HG03025 (cell line): ENCODE results near the gene MC1R.
"Not testable (repeated sequence)": the region's sequence is repeated elsewhere in the genome, so short reads cannot be mapped to it uniquely, and the experiment has no call there.

ENCODE experiments used
- ATAC-seq: cut with Tn5 transposase; IDR thresholded peaks from one replicate; pipeline ENCODE4 v1.9.1; 2021; ENCODE audit warnings: mild to moderate bottlenecking, moderate library complexity; ENCODE audit not compliant: unreplicated experiment, low FRiP score

MC1R gene

DNA sequence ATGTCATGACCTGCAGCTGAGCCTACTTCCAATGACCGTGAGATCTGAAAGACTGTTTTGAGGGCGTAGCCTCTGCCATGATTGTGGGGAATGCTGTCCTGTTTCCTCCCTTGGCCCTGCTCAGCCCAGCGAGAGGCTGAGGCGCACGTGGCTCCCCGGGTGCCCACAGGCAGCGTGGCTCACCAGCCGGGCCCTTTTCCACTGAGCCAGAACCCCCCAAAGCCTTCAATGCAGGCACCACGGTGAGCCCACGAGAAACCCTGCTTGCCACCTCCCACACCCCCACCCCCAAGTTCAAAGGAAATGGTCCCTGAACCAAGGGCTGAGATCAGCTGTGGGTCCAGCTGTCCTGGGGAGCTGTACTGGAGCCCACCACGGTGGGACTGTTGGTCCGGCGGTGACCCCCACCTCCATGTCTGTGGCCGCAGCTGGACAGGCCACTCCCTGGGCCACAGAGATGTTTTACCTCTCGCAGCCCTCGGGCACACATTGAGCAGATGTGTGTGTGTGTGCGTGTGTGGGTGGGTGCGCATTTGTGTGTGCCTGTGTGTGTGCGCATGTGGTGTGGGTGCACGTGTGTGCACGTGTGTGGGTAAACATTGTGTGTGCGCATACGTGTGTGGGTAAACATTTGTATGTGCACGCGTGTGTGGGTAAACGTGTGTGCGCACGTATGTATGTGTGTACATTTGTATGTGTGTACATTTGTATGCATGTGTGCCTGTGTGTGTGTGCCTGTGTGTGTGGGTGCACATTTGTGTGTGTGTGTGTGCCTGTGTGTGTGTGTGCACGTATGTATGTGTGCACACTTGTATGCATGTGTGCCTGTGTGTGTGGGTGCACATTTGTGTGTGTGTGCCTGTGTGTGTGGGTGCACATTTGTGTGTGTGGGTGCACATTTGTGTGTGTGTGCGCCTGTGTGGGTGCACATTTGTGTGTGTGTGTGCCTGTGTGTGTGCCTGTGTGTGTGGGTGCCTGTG, 5.0 kb upstream of the MC1R start:
- no peak for ATAC-seq

DNA sequence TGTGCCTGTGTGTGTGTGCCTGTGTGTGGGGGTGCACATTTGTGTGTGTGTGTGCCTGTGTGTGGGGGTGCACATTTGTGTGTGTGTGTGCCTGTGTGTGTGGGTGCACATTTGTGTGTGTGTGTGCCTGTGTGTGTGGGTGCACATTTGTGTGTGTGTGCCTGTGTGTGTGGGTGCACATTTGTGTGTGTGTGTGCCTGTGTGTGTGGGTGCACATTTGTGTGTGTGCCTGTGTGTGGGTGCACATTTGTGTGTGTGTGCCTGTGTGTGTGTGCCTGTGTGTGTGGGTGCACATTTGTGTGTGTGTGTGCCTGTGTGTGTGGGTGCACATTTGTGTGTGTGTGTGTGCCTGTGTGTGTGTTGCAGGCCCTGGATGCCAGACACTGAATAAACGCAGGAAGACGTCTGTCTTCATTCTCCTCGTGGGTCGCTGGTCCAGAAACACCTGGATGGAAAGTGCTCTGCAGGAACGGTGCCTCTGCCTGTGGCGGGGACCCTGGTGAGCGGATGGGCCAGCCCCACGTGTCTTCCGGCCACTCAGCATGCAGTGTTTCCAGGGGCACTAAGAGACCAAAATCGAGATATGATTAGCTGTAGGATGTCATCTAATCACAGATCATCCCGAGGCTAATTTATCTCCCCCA, 3.9 kb upstream of the MC1R start:
- not testable (repeated sequence) for ATAC-seq

DNA sequence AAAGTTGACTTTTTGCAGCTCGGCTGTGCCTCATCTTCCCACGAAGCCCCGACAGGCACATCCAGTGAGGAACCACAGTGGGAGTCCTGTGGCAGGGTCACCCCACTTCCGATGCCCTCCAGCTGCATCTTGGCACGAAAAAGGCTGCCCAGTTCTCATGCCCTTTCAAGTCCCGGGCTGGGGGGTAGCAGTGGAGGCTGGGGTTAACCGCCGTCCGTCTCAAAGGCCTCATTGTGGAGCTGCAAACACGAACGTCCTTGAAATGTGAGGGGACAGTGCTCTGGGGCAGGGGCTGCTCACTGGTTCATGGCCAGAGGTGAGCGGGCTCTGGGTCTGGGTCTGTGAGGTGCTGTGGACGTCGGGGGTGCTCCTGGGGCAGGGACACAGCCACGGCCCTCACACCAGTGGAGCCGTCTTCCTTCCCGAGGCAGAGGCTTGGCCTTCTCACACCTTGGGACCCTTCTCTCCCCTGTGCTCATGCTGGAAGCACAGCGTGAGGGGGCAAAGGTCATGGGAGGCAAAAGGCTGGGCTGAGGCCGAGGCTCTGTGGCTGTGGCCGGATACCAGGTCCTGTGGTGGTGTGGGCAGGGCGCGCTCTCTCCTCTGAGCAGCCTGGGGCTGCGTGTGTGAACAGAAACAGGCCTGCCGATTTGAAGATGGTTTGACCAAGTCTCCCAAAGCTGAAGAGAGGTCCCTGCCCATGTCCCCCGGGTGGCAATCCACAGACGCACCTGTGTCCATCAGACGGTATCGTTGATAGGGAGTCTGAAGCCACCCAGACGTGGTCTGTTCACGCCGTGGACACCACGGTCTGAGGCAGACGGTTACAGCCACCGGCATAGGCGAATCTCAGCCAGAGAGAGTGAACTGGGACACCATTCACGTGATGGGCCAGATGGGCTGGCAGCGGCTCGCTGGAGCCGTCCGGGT, 3.1 kb upstream of the MC1R start:
- no peak for ATAC-seq

DNA sequence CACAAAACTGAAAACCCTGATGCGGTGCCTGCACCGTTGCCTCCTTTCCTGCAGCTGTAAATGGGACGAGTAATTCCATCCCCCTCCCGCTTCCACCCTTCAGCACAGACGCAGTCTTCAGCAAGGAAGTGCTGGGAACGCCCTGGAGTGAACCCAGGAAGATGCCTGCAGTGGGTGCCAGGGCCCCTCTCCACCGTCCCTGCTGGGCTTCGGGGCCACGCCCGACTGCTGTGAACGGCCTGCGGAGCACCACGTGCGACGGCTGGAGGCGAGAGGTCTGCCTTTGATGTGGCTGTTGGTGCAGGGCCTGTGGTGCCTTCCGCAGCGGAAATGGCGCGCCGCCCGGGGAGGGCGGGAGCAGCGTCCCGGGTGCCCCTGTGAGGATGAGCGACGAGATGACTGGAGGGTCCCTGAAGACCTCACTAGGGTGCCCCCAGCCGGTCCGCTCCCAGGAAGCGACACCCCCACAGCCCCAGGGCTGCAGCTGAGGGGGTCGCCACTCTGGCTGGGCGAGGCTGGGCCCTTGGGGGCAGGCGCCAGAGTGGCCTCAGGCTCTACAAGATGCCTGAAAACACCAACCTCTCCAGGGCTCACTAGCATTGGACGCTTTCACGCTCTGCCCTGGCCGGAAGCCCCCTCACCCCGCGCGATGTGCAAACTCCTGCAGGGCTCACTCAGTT, 749 bp upstream of the MC1R start:
- ATAC-seq = peak; percentile 70

DNA sequence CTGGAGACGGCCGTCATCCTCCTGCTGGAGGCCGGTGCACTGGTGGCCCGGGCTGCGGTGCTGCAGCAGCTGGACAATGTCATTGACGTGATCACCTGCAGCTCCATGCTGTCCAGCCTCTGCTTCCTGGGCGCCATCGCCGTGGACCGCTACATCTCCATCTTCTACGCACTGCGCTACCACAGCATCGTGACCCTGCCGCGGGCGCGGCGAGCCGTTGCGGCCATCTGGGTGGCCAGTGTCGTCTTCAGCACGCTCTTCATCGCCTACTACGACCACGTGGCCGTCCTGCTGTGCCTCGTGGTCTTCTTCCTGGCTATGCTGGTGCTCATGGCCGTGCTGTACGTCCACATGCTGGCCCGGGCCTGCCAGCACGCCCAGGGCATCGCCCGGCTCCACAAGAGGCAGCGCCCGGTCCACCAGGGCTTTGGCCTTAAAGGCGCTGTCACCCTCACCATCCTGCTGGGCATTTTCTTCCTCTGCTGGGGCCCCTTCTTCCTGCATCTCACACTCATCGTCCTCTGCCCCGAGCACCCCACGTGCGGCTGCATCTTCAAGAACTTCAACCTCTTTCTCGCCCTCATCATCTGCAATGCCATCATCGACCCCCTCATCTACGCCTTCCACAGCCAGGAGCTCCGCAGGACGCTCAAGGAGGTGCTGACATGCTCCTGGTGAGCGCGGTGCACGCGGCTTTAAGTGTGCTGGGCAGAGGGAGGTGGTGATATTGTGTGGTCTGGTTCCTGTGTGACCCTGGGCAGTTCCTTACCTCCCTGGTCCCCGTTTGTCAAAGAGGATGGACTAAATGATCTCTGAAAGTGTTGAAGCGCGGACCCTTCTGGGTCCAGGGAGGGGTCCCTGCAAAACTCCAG, 1.1 kb downstream of the MC1R start:
- ATAC-seq = no peak

DNA sequence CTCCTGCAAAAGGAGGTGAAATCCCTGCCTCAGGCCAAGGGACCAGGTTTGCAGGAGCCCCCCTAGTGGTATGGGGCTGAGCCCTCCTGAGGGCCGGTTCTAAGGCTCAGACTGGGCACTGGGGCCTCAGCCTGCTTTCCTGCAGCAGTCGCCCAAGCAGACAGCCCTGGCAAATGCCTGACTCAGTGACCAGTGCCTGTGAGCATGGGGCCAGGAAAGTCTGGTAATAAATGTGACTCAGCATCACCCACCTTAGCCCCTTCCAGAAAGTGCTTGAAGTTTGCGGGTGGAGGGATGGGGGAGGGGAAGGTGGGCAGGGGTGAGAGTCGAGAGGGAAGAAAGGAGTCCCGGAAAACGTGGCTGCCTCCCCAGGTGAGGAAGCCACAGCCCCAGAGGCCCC, 2.1 kb downstream of the MC1R start:
- ATAC-seq = no peak

DNA sequence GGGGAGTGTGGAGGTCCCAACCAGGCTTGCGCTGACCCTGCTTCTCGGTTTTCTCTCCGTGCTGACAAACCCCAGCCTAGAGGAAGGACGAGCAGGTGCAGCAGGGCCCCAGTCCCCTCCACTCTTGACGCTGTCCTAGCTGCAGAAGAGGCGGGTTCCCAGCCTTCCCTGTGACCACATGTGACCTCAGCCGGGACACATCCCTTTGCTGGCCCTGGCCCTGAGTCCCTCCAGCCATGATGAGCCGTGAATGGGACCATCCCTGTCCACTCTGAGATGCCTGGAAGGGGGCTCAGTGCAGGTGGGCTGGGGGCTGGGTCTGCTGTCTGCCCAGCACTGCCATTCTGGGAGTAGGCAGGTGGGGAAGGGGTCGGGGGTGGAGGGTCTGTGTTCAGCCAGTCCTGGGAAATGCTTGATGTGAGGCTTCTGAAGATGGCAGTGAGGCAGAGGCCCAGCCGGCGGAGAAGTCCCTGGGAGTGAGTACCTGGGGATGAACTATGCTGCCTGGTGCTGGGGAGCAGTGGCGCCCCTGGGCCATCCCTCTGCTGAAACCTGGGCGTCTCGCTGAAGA, 2.6 kb downstream of the MC1R start:
- no peak for ATAC-seq

DNA sequence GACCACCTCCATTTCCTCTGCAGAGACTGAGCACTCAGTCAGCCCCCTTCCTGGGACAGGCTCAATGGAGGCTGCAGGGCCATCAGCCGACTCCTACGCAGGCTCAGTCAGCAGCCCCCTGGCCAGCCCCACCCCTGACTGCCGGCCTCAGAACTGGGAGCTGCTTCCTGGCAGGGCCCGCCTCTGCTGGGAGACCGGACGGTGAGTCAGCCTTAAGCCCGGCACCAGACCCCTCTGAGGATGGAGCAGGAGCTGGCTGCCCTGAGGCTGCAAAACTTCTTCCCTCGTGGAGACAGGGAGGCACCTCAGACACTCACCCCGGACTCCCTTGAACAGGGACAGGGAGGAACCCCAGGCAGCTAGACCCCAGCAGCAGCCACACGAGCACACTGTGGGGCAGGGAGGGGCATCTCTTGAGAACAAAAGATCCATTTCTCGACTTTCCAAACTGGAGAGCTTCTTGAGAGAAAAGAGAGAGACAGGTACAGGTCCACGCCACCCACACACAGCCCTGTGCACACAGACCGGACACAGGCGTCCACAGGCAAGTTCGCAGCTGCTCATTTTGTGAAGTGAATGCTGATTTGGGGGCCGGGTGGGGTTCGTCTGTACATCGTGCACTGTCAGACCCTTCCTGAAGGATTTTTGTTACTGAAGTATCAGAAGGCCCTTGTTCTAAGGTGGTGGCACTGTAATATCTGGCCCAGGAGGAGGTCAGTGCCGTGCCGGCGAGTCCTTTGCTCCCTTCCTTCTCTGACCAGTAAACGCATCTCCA, 3.2 kb downstream of the MC1R start:
- no peak for ATAC-seq

DNA sequence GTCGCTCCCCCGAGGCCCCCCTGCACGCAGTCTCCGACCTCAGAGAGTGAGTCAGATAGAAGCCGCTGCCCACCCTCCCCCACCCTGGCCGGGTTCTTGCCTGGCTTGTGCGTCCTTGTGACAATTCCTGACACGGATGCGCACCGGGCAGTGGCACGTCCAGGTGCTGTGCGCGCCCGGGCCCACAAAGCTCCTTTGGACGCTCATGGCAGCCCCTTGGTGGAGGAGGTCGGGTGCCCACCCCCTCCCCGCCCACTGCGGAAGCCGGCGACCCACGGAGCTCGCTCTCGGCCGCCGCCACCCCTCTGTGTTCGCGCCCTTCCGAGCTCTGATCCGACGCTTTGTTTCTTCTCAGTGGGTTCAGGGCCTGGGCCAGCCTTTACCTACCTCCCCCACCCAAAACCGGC, 3.8 kb downstream of the MC1R start:
- no peak for ATAC-seq

DNA sequence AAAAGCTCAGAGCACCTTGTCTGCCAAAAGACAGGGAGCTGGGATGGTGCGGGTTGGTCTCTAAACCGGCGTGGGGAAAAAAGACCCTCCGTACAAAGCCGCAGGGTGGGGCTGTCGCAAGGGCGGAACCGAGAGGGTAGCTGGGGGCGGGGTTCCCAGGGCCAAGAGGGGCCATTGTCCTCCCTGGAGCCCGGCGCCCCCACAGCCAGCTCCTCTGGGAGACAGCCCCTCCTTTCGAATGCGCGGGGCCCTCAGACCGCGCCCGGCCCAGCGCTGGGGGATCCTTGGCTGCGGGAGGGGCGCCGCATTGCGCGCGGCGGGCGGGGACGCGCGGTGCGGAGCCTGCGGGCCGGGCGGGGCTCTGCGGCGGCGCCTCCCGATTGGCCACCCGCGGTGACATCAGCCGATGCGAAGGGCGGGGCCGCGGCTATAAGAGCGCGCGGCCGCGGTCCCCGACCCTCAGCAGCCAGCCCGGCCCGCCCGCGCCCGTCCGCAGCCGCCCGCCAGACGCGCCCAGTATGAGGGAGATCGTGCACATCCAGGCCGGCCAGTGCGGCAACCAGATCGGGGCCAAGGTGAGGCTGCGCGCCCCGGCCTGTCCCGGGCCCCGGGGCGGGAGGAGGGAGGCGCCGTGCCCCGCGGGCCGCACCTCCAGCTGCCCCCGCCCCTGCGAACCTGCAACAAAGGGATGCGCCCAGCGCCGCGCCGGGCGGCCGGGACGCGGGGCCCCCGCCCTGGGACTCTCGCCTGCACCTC, 4.4 kb downstream of the MC1R start, which contains the start of gene TUBB3:
TUBB3 (plus strand) TSS at position 459 of the 756 bp plus-strand sequence; CDS start at position 519, 60 bp downstream.
- ATAC-seq = no peak

DNA sequence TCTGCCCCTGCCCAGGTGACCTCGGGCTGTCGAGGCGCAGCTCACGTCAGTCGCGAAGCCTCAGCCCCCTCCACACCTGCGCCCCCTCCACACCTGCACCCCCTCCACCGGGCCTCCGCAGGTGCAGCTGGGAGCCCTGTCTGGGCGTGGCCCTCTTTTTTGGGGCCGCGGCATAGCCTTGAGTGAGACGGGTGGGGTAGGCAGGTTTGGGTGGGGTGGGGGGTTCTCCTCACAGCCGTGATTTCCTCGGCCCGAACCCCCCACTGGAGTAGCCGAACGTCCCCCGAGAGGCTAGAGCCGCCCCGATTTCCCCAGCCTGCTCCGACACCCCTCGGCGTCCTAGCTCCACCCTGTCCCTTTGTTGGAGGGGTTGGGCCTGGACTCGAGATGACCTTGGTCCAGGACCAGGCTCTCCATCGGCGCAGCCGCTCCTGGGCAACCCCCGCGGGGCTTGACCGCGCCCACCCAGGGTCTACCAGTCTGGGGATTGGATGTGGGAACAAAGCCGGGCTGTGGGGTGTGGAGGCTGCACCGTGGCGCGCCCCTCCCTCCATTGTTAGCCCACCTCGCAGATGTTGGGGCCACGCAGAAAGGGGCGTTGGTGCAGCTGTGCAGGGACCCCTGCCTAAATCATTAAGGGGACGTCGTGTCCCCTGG, 5.1 kb downstream of the MC1R start:
- ATAC-seq = no peak

DNA sequence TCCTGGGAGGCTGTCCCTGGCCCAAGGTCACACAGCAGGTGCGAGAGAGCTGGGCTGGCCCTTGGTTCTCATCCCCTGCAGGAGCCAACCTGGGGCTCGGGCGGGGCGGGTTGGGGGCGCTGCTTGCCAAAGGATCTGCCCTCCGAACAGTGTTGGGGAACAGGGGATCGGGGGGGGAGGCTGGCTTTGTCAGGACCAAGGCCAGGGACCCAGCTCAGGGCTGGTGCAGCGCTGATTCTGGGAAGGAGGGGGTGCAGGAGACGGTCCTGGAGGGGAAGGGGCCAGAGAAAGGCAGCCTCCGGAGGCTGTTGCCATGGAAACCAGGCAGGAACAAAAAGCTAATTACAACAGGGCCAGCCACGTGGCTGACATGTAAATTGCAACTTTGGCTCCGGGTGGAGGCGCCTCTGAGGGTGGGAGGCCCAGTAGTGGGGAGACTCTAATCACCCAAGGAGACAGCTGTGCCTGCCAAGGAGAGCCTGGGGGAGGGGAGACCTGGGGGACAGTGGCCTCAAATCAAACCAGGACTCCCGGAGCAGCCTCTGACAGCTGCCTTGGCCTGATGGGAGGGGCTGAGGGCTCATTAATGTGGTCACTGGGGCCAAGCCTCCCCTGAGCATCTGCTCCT, 5.7 kb downstream of the MC1R start:
- no peak for ATAC-seq

DNA sequence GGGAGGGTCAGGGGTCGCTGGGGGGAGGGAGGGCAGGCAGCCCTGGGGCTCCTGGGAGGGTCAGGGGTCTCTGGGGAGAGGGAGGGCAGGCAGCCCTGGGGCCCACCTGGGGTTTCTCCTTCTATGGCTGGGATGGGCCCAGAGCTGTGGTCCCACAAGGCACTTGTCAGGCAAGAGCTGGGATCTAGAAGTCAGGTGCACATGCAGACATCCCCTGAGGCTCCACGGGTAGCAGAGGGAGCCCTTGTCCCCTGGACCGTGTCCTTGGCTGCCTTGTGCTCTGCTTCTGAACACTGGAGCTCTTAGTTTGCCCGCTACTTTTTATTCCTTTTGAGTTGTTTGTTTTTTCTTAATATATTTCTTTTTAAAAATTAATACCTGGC, 6.3 kb downstream of the MC1R start:
- ATAC-seq = no peak

DNA sequence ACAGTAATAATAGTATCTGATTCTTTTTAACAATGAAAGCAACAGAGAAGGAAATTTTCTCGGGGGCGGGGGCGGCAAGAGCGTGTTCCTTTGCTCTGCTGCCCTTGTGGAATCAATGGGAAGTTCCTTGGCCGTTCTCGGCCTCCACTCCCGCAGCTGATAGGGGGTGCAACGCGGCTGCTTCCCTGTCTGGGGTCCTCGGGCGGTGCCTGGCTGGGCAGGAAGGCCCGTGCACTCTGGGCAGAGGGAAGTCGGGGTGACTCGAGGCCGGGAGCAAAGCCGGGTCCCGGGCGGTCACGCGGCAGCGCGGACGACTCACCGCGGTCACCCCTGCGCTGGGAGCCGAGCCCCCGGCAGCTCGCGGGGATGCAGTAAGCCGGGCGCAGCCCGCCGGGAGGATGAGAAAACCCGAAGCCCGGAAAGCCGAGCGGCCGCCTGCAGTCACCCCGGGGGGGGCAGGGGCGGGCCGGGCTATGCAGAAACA, 7.0 kb downstream of the MC1R start:
- no peak for ATAC-seq

DNA sequence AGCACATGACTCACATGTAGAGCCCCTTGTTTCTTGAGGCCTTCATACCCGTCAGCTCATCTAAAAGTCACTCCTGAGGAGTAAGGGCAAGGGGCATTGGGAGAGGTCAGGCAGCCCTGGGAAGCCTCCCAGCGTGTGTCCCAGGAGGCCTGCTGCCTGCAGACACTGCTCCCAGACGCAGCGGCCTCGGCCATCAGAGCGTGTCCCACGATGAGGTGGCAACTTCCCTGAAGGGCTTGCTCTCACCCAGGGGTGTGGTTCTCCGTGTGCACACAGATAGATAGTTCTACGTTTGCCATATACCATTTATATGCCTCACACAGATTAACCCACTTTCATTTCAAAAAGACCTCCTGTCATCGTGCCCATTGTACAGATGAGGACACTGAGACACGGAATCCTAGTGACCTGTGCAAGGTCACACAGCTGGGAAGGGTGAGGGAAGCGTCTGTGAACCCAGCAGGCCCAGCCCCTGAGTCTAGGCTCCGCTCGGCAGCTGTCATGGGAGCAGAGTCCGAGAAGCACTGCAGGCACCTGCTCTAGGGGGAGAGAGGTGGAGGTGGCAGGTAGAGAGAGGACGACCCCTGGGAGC, 12.7 kb downstream of the MC1R start:
- ATAC-seq = no peak

DNA sequence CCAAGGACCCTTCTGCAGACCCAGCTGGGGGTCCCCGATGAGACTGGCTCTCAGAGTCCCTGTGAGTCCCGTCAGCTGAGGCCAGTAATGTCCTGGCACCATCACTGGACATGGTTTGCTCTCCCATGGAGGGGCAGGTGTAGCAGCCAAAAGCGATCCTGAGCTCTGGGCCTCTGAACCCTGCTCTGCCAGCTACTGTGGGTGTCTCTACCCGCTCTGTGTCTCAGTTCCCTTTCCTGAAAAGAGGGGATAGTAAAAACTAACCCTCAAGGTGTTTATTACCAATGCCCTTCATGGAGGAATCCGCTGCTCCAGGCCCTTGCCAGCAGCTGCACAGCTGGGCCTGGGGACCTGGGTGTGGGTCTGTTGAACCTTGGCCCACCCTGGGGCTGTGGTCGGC, 13.3 kb downstream of the MC1R start:
- no peak for ATAC-seq
